RWPE2 (cell line): ENCODE data around the gene ALDOB.

ENCODE experiments used
- ATAC-seq: fragments of 200-7000 bp; cut with Tn5 transposase; 3 replicates; pipeline ENCODE4 v1.9.1; 2021; ENCODE audit warnings: low read depth
- DNase-seq: peaks from one replicate; pipeline ENCODE4 v3.0.0-alpha.2; 2020; ENCODE audit warnings: low spot score
- H3K27ac ChIP-seq: fragments of 450-650 bp; 2 replicates; pipeline ENCODE4 v1.5.1; 2017; ENCODE audit warnings: mild to moderate bottlenecking; ENCODE audit not compliant: poor library complexity, severe bottlenecking
- H3K27me3 ChIP-seq: fragments of 250-450 bp; sonication (Bioruptor Pico); 2 replicates; pipeline ENCODE4 v1.5.1; 2021; ENCODE audit warnings: mild to moderate bottlenecking, moderate library complexity; ENCODE audit not compliant: insufficient read depth, poor library complexity, severe bottlenecking
- H3K36me3 ChIP-seq: fragments of 250-450 bp; sonication (Bioruptor Pico); 2 replicates; pipeline ENCODE4 v1.5.1; 2020; ENCODE audit warnings: low read depth, mild to moderate bottlenecking, moderate library complexity
- H3K4me1 ChIP-seq: fragments of 250-450 bp; sonication (Bioruptor Pico); 2 replicates; pipeline ENCODE4 v1.5.1; 2021; ENCODE audit warnings: mild to moderate bottlenecking, moderate library complexity; ENCODE audit not compliant: insufficient read depth, poor library complexity, severe bottlenecking
- H3K4me3 ChIP-seq: fragments of 250-450 bp; sonication (Bioruptor Pico); 2 replicates; pipeline ENCODE4 v1.5.1; 2021; ENCODE audit warnings: mild to moderate bottlenecking, moderate library complexity; ENCODE audit not compliant: severe bottlenecking
- H3K9me3 ChIP-seq: fragments of 250-450 bp; sonication (Bioruptor Pico); 2 replicates; pipeline ENCODE4 v1.5.1; 2021; ENCODE audit warnings: mild to moderate bottlenecking, moderate library complexity; ENCODE audit not compliant: severe bottlenecking
- CTCF ChIP-seq: fragments of 450-650 bp; IDR thresholded peaks from one replicate; pipeline ENCODE4 v1.5.1; 2017; ENCODE audit warnings: mild to moderate bottlenecking, moderate library complexity; ENCODE audit not compliant: poor library complexity, severe bottlenecking

ALDOB gene

GRCh38 chr9:101472891-101473290, 37.3 kb upstream of the ALDOB start:
- Histone ChIP-seq H3K4me3 (no peak overlapping the region), H3K27me3 (no peaks in the 10 kb centered on the region), H3K9me3 (no peaks in the 10 kb centered on the region), H3K27ac (no peak overlapping the region), H3K36me3 (peaks cover 21% of the 10 kb centered on the region), H3K4me1 (peaks cover 7% of the 10 kb centered on the region)
- TF ChIP-seq CTCF = no peak
- ATAC-seq (no peak), DNase-seq (no peak)

GRCh38 chr9:101470929-101471328, 35.4 kb upstream of the ALDOB start:
- Histone ChIP-seq H3K4me1 (peaks cover under 1% of the 10 kb centered on the region), H3K36me3 (peaks cover 21% of the 10 kb centered on the region), H3K27ac (no peak overlapping the region), H3K27me3 (no peaks in the 10 kb centered on the region), H3K9me3 (no peaks in the 10 kb centered on the region), H3K4me3 (no peak overlapping the region)
- no peak for TF ChIP-seq CTCF
- ATAC-seq = no peak
- DNase-seq = no peak

GRCh38 chr9:101470021-101470420, 34.4 kb upstream of the ALDOB start:
- H3K27me3 ChIP-seq = no peaks in the 10 kb centered on the region
- peaks cover 13% of the 10 kb centered on the region for H3K36me3 ChIP-seq
- ATAC-seq = no peak

GRCh38 chr9:101469026-101469425, 33.5 kb upstream of the ALDOB start:
- Histone ChIP-seq H3K27ac (no peak overlapping the region), H3K27me3 (no peaks in the 10 kb centered on the region), H3K9me3 (no peaks in the 10 kb centered on the region), H3K4me3 (no peak overlapping the region), H3K36me3 (peaks cover 6% of the 10 kb centered on the region; the same call in 1 of the 2 replicates), H3K4me1 (peaks cover 11% of the 10 kb centered on the region)
- no peak for DNase-seq
- no peak for ATAC-seq
- TF ChIP-seq CTCF = no peak

More at GRCh38 chr9:101470021-101470420, 34.4 kb upstream of the ALDOB start:
- H3K4me1 ChIP-seq = peaks cover 10% of the 10 kb centered on the region
- H3K27ac ChIP-seq = no peak overlapping the region
- H3K9me3 ChIP-seq = no peaks in the 10 kb centered on the region
- H3K4me3 ChIP-seq = no peak overlapping the region
- no peak for DNase-seq
- TF ChIP-seq CTCF = no peak

GRCh38 chr9:101468116-101468515, 32.5 kb upstream of the ALDOB start:
- DNase-seq (no peak), ATAC-seq (no peak)
- no peaks in the 10 kb centered on the region for H3K27me3 ChIP-seq
- H3K9me3 ChIP-seq = no peaks in the 10 kb centered on the region
- peaks cover 11% of the 10 kb centered on the region for H3K4me1 ChIP-seq
- no peak for TF ChIP-seq CTCF
- H3K4me3 ChIP-seq = no peak overlapping the region
- 0 out of 2 replicates have a peak, but pooled peaks cover 3% of the 10 kb centered on the region for H3K36me3 ChIP-seq
- H3K27ac ChIP-seq = no peak overlapping the region
